HCT116 (cell line): ENCODE measurements around the gene SRCAP. TPM values are rescaled to one million over a fixed set of nuclear protein-coding genes. Genes with fewer than 3 reads are reported as not detected.

Source experiments
- ATAC-seq: fragments of 200-7000 bp; cut with Tn5 transposase; 2 replicates; pipeline ENCODE4 v1.9.1; 2020; ENCODE audit warnings: mild to moderate bottlenecking, moderate library complexity
- BruUV-seq: library from RNA; stranded (reverse); fragments of 400-500 nt; replicated peaks from 2 replicates; lab custom pipeline; 2021; lab: Mats Ljungman, UMichigan
- CTCF ChIA-PET: fragments of 300-600 bp; sonication (Branson Sonifier 250); formaldehyde crosslinking; loops from one replicate; lab custom pipeline; 2021; ENCODE audit warnings: antibody characterized with exemption; lab: Charles Lee
- POLR2A ChIA-PET: fragments of 300-600, 350-600 bp; sonication (Branson Sonifier 250); formaldehyde crosslinking; loops from one replicate; lab custom pipeline; 2021; ENCODE audit warnings: antibody characterized with exemption; lab: Charles Lee
- RAD21 ChIA-PET, 2 experiments: fragments of 300-600 bp; sonication (Branson Sonifier 250); formaldehyde crosslinking; loops; one replicate each; lab custom pipeline; 2023; ENCODE audit warnings: low total read pairs in 2 of 2; ENCODE audit not compliant: uncharacterized antibody in 2 of 2, unreplicated experiment in 2 of 2, low non-redundant PET in 1 of 2; lab: Charles Lee
- DNase-seq: peaks from one replicate; pipeline ENCODE4 v3.0.0-alpha.2; 2010; ENCODE audit warnings: low read depth, low spot score
- H2AFZ ChIP-seq: fragments of 200-600 bp; shearing (Covaris generic), sonication (generic); 2 replicates; pipeline ENCODE4 v1.6.1; 2017; ENCODE audit warnings: low read depth, mixed run types, mixed read lengths, antibody characterized with exemption, low read length; ENCODE audit not compliant: poor library complexity, severe bottlenecking
- H3K27ac ChIP-seq: 2 replicates; pipeline ENCODE4 v1.5.1; 2012; ENCODE audit warnings: low read depth, low read length
- H3K27me3 ChIP-seq: fragments of 200-600 bp; sonication (generic); 2 replicates; pipeline ENCODE4 v1.6.1; 2016; ENCODE audit warnings: mixed run types, low read length, mixed read lengths; ENCODE audit not compliant: insufficient read depth
- H3K36me3 ChIP-seq, 2 experiments: fragments of 200-500 bp in 1 of 2; fragments of 200-600 bp in 1 of 2; sonication (Bioruptor generic) in 1 of 2; sonication (generic) in 1 of 2; 2 replicates each; pipeline versions ENCODE4 v1.5.1 to v1.6.1; 2014 to 2016; ENCODE audit warnings: low read length in 2 of 2, inconsistent platforms in 1 of 2, mixed read lengths in 1 of 2, mixed run types in 1 of 2; ENCODE audit not compliant: insufficient read depth in 2 of 2, control insufficient read depth in 1 of 2
- H3K4me1 ChIP-seq, 2 experiments: fragments of 200-600 bp in 1 of 2; sonication (generic) in 1 of 2; 2 replicates each; pipeline versions ENCODE4 v1.5.1 to v1.6.1; 2012 to 2017; ENCODE audit warnings: low read length in 2 of 2, inconsistent platforms in 1 of 2, mild to moderate bottlenecking in 1 of 2, mixed read lengths in 1 of 2, mixed run types in 1 of 2, moderate library complexity in 1 of 2; ENCODE audit not compliant: insufficient read depth in 2 of 2, control insufficient read depth in 1 of 2
- H3K4me2 ChIP-seq: fragments of 200-600 bp; sonication (generic); 2 replicates; pipeline ENCODE4 v1.6.1; 2017; ENCODE audit warnings: mixed run types, low read length, mixed read lengths
- H3K4me3 ChIP-seq, 2 experiments: fragments of 200-600 bp in 1 of 2; sonication (generic) in 1 of 2; replicated peaks in 1 of 2; 2 replicates each; pipeline ENCODE4 v1.5.1; 2011 to 2016; ENCODE audit warnings: low read length in 2 of 2, control low read depth in 1 of 2, low read depth in 1 of 2, mild to moderate bottlenecking in 1 of 2, mixed read lengths in 1 of 2, mixed run types in 1 of 2
- H3K79me2 ChIP-seq: fragments of 200-600 bp; sonication (generic); 2 replicates; pipeline ENCODE4 v1.6.1; 2017; ENCODE audit warnings: mild to moderate bottlenecking, mixed run types, low read length, moderate library complexity, mixed read lengths; ENCODE audit not compliant: insufficient read depth
- H3K9ac ChIP-seq: fragments of 200-600 bp; sonication (generic); 2 replicates; pipeline ENCODE4 v1.6.1; 2016; ENCODE audit warnings: low read length, mixed read lengths
- H3K9me2 ChIP-seq: fragments of 200-600 bp; sonication (generic), shearing (Covaris generic); 2 replicates; pipeline ENCODE4 v1.6.1; 2017; ENCODE audit warnings: mixed run types, mild to moderate bottlenecking, moderate library complexity; ENCODE audit not compliant: insufficient read depth
- H3K9me3 ChIP-seq, 2 experiments: fragments of 200-500 bp in 1 of 2; fragments of 200-600 bp in 1 of 2; sonication (Bioruptor generic) in 1 of 2; sonication (generic) in 1 of 2; 2 replicates each; pipeline ENCODE4 v1.6.1; 2014 to 2017; ENCODE audit warnings: low read length in 2 of 2, mixed read lengths in 2 of 2, inconsistent platforms in 1 of 2, low read depth in 1 of 2, mild to moderate bottlenecking in 1 of 2, mixed run types in 1 of 2, moderate library complexity in 1 of 2; ENCODE audit not compliant: control insufficient read depth in 1 of 2, insufficient read depth in 1 of 2
- H4K20me1 ChIP-seq: fragments of 200-600 bp; sonication (generic), shearing (Covaris generic); 2 replicates; pipeline ENCODE4 v1.6.1; 2017; ENCODE audit warnings: mixed run types, mild to moderate bottlenecking, moderate library complexity; ENCODE audit not compliant: insufficient read depth
- CBX3 ChIP-seq: IDR thresholded peaks from 2 replicates; pipeline ENCODE4 v1.6.1; 2012; ENCODE audit warnings: low read depth
- CTCF ChIP-seq, 3 experiments: fragments of 200-600 bp in 1 of 3; sonication (generic) in 1 of 3; IDR thresholded peaks in 2 of 3; conservative IDR thresholded peaks in 1 of 3; 2 replicates each; pipeline ENCODE4 v1.5.1; 2012 to 2017; ENCODE audit warnings: low read depth in 2 of 3, low read length in 2 of 3, antibody characterized with exemption in 1 of 3, borderline replicate concordance in 1 of 3, control low read depth in 1 of 3, mild to moderate bottlenecking in 1 of 3, mixed read lengths in 1 of 3, mixed run types in 1 of 3, moderate library complexity in 1 of 3; ENCODE audit not compliant: insufficient read depth in 1 of 3
- EGR1 ChIP-seq: IDR thresholded peaks from 2 replicates; pipeline ENCODE4 v1.6.1; 2012; ENCODE audit warnings: low read depth
- ELF1 ChIP-seq: IDR thresholded peaks from 2 replicates; pipeline ENCODE4 v1.6.1; 2012; ENCODE audit warnings: low read depth, borderline replicate concordance
- FOSL1 ChIP-seq: IDR thresholded peaks from 2 replicates; pipeline ENCODE4 v1.6.1; 2012; ENCODE audit warnings: low read depth
- JUND ChIP-seq: IDR thresholded peaks from 2 replicates; pipeline ENCODE4 v1.6.1; 2012
- MAX ChIP-seq: IDR thresholded peaks from 2 replicates; pipeline ENCODE4 v1.6.1; 2012
- POLR2A ChIP-seq: IDR thresholded peaks from 2 replicates; pipeline ENCODE4 v1.7.0; 2011; ENCODE audit warnings: borderline replicate concordance; ENCODE audit not compliant: insufficient read depth, insufficient read length; ENCODE audit errors: extremely low read depth
- POLR2AphosphoS5 ChIP-seq: IDR thresholded peaks from 2 replicates; pipeline ENCODE4 v1.6.1; 2011; ENCODE audit warnings: mild to moderate bottlenecking, low read depth, low read length, moderate library complexity
- SP1 ChIP-seq: IDR thresholded peaks from 2 replicates; pipeline ENCODE4 v1.6.1; 2012; ENCODE audit warnings: low read depth
- SRF ChIP-seq: IDR thresholded peaks from 2 replicates; pipeline ENCODE4 v1.6.1; 2012; ENCODE audit warnings: low read depth
- YY1 ChIP-seq: IDR thresholded peaks from 2 replicates; pipeline ENCODE4 v1.6.1; 2011; ENCODE audit warnings: low read length, low read depth, moderate library complexity, mild to moderate bottlenecking; ENCODE audit not compliant: insufficient replicate concordance; ENCODE audit errors: extremely low read depth
- ZFX ChIP-seq: fragments of 450-650 bp; IDR thresholded peaks from 2 replicates; pipeline ENCODE4 v1.6.1; 2017
- ZNF274 ChIP-seq: fragments of 200-500 bp; sonication (Bioruptor generic); IDR thresholded peaks from 2 replicates; pipeline ENCODE4 v1.6.1; 2014; ENCODE audit warnings: mild to moderate bottlenecking, low read depth, low read length, inconsistent platforms
- intact Hi-C: fragments of 100-400 bp; cut with micrococcal nuclease; formaldehyde crosslinking; loops from 2 replicates; pipeline ENCODE4 v1.10.0; 2022
- total RNA-seq: library from RNA; stranded (reverse); gene quantifications from one replicate; pipeline ENCODE4 v1.2.1, GENCODE V29; 2021; ENCODE audit not compliant: unreplicated experiment
- TF ChIP-seq, protein P1 (sequence below): IDR thresholded peaks from 2 replicates; pipeline ENCODE4 v1.6.1; 2012
- TF ChIP-seq, protein P2 (sequence below): IDR thresholded peaks from 2 replicates; pipeline ENCODE4 v1.6.1; 2011; ENCODE audit warnings: mild to moderate bottlenecking, low read length, moderate library complexity; ENCODE audit not compliant: insufficient replicate concordance; ENCODE audit errors: extremely low read depth

SRCAP gene
- total RNA-seq, 1 experiment from 2014 or later = 59.6 TPM

- intact Hi-C loops = no loop called here
- Histone ChIP-seq H3K4me3 (no peak overlapping the region), H3K27ac (no peak overlapping the region), H3K9me3 (no peaks in the 10 kb centered on the region), H3K4me1 (peaks cover 0 to 10% of the 10 kb centered on the region in 2 experiments; a peak in 2 of 4 replicates), H3K27me3 (no peaks in the 10 kb centered on the region), H4K20me1 (no peaks in the 10 kb centered on the region)
- DNase-seq = no peak
- TF ChIP-seq SP1 (no peak), ELF1 (no peak), CTCF (IDR thresholded peaks at IDR 0.05 in 2 of 3, conservative IDR thresholded peaks at IDR 0.05 in 1 of 3; ENCODE audit: borderline replicate concordance in 1 of 3, insufficient read depth in 1 of 3, low read depth in 2 of 3, low read length in 2 of 3) (no peak), ZNF274 (no peak), MAX (no peak), POLR2A (no peak), EGR1 (no peak), FOSL1 (no peak), JUND (no peak), SRF (no peak), ZFX (no peak), YY1 (no peak), CBX3 (no peak), POLR2AphosphoS5 (no peak)
- TF ChIP-seq, protein P1, sequence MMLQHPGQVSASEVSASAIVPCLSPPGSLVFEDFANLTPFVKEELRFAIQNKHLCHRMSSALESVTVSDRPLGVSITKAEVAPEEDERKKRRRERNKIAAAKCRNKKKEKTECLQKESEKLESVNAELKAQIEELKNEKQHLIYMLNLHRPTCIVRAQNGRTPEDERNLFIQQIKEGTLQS = no peak
- TF ChIP-seq, protein P2, sequence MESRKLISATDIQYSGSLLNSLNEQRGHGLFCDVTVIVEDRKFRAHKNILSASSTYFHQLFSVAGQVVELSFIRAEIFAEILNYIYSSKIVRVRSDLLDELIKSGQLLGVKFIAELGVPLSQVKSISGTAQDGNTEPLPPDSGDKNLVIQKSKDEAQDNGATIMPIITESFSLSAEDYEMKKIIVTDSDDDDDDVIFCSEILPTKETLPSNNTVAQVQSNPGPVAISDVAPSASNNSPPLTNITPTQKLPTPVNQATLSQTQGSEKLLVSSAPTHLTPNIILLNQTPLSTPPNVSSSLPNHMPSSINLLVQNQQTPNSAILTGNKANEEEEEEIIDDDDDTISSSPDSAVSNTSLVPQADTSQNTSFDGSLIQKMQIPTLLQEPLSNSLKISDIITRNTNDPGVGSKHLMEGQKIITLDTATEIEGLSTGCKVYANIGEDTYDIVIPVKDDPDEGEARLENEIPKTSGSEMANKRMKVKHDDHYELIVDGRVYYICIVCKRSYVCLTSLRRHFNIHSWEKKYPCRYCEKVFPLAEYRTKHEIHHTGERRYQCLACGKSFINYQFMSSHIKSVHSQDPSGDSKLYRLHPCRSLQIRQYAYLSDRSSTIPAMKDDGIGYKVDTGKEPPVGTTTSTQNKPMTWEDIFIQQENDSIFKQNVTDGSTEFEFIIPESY = no peak
- TF ChIP-seq, all 23 proteins: peak for 0
- H3K9me2 ChIP-seq = no peaks in the 10 kb centered on the region
- BruUV-seq = no TSS peak
- ChIA-PET POLR2A (interaction anchor here (1.1 kb wide), 1 partner anchor 9 kb away, joined by 3 read pairs; no protein-coding TSS in a partner anchor), RAD21 (no interaction called here), CTCF (no interaction called here)
- H2AFZ ChIP-seq = no peak overlapping the region
- peaks cover 30 to 49% of the 10 kb centered on the region in 2 experiments for H3K36me3 ChIP-seq
- H3K79me2 ChIP-seq = peaks cover 2% of the 10 kb centered on the region; the same call in 1 of the 2 replicates
- ATAC-seq = no peak
- H3K9ac ChIP-seq = no peak overlapping the region
- H3K4me2 ChIP-seq = no peak overlapping the region
Observed at GRCh38 chr16:30771726-30772125, 72.8 kb downstream of the SRCAP start.
